Gastrocnemius medialis (tissue), 4 donors: Measurements from ENCODE around the gene CAPNS2. TPM values are rescaled to one million over a fixed set of nuclear protein-coding genes. Genes with fewer than 3 reads are reported as not detected.

Experiments
- ATAC-seq, 2 donors: fragments of 150-250 bp; one replicate each; pipeline ENCODE4 v1.9.1; 2016
- DNase-seq, 2 donors: peaks; one replicate each; pipeline ENCODE4 v3.0.0-alpha.2; 2019
- H3K27ac ChIP-seq, 4 donors: fragments of 200-600 bp; sonication (generic); 1 replicate in 1 of 4; 2 replicates in 3 of 4; pipeline ENCODE4 v1.5.1; 2016 to 2018; ENCODE audit warnings: mild to moderate bottlenecking in 2 of 4, moderate library complexity in 1 of 4
- H3K27me3 ChIP-seq, 3 donors: fragments of 200-600 bp; sonication (generic) in 2 of 3; 1 replicate in 1 of 3; 2 replicates in 2 of 3; pipeline versions ENCODE4 v1.5.1 to v1.6.0; 2016 to 2019; ENCODE audit warnings: mild to moderate bottlenecking in 1 of 3, moderate library complexity in 1 of 3
- H3K36me3 ChIP-seq, 2 donors: fragments of 200-600 bp; sonication (generic) in 1 of 2; one replicate each; pipeline ENCODE4 v1.5.1; 2017 to 2018
- H3K4me1 ChIP-seq, 2 donors: fragments of 200-600 bp; sonication (generic) in 1 of 2; one replicate each; pipeline ENCODE4 v1.5.1; 2016 to 2017; ENCODE audit warnings: mild to moderate bottlenecking in 2 of 2
- H3K4me3 ChIP-seq, 4 donors: fragments of 200-600 bp; sonication (generic) in 3 of 4; 1 replicate in 1 of 4; 2 replicates in 3 of 4; pipeline ENCODE4 v1.5.1; 2016 to 2019; ENCODE audit warnings: mild to moderate bottlenecking in 2 of 4
- H3K9me3 ChIP-seq, 3 donors: fragments of 200-600 bp; sonication (generic) in 2 of 3; 1 replicate in 1 of 3; 2 replicates in 2 of 3; pipeline ENCODE4 v1.5.1; 2016 to 2019
- CTCF ChIP-seq, 5 experiments: fragments of 450-650 bp in 3 of 5; fragments of 200-600 bp in 2 of 5; sonication (generic) in 2 of 5; IDR thresholded peaks in 4 of 5; conservative IDR thresholded peaks in 1 of 5; 1 replicate in 4 of 5; 2 replicates in 1 of 5; pipeline ENCODE4 v1.5.1; 2016 to 2019; ENCODE audit warnings: antibody characterized with exemption in 5 of 5, mild to moderate bottlenecking in 3 of 5, moderate library complexity in 3 of 5
- POLR2A ChIP-seq, 2 donors: fragments of 450-650 bp; IDR thresholded peaks; one replicate each; pipeline ENCODE4 v1.6.1; 2017; ENCODE audit warnings: antibody characterized with exemption in 2 of 2, mild to moderate bottlenecking in 2 of 2, moderate library complexity in 2 of 2
- in situ Hi-C, 4 donors: fragments of 200-750 bp; cut with MboI; loops; one replicate each; pipeline versions ENCODE4 v1.15.0 to v1.8.0; 2017; ENCODE audit warnings: low sequenced_read_pairs in 4 of 4
- intact Hi-C: fragments of 100-400 bp; cut with DNase I; formaldehyde crosslinking; loops from one replicate; pipeline ENCODE4 v1.15.1; 2023; ENCODE audit warnings: low total_unique reads
- total RNA-seq, 4 donors: library from RNA; depleted of rRNA; stranded (reverse); fragments of >200 nt; gene quantifications; one replicate each; pipeline versions ENCODE4 v1.1.0 to v1.2.3, GENCODE V29; 2016

Gene CAPNS2
- total RNA-seq, 4 donors from 2014 or later: not detected

- no peaks in the 10 kb centered on the region for H3K4me1 ChIP-seq
- H3K36me3 ChIP-seq: no peaks in the 10 kb centered on the region
- in situ Hi-C loops: no loop called here
- no peaks in the 10 kb centered on the region for H3K27me3 ChIP-seq
- TF ChIP-seq POLR2A (IDR thresholded peaks at IDR 0.05) (no peak), CTCF (IDR thresholded peaks at IDR 0.05 in 4 of 5, conservative IDR thresholded peaks at IDR 0.05 in 1 of 5) (no peak)
- DNase-seq (no peak), ATAC-seq (no peak)
- intact Hi-C loops: no loop called here
- H3K4me3 ChIP-seq: no peak overlapping the region
- no peaks in the 10 kb centered on the region for H3K9me3 ChIP-seq
- no peak overlapping the region for H3K27ac ChIP-seq
Measured at GRCh38 chr16:55552621-55553020, 13.9 kb upstream of the CAPNS2 start.

- DNase-seq (no peak), ATAC-seq (no peak)
- H3K36me3 ChIP-seq: no peaks in the 10 kb centered on the region
- intact Hi-C loops: no loop called here
- no peaks in the 10 kb centered on the region for H3K27me3 ChIP-seq
- H3K27ac ChIP-seq: no peak overlapping the region
- H3K4me1 ChIP-seq: no peaks in the 10 kb centered on the region
- no peak for TF ChIP-seq POLR2A (IDR thresholded peaks at IDR 0.05)
- no peak for TF ChIP-seq CTCF (IDR thresholded peaks at IDR 0.05 in 4 of 5, conservative IDR thresholded peaks at IDR 0.05 in 1 of 5)
- no peak overlapping the region for H3K4me3 ChIP-seq
- H3K9me3 ChIP-seq: no peaks in the 10 kb centered on the region
- in situ Hi-C loops: no loop called here
Measured at GRCh38 chr16:55555436-55555835, 11.0 kb upstream of the CAPNS2 start.

- in situ Hi-C loops (no loop called here), intact Hi-C loops (no loop called here)
- Histone ChIP-seq H3K4me3 (no peak overlapping the region), H3K9me3 (no peaks in the 10 kb centered on the region), H3K27me3 (no peaks in the 10 kb centered on the region), H3K4me1 (no peaks in the 10 kb centered on the region), H3K36me3 (no peaks in the 10 kb centered on the region), H3K27ac (no peak overlapping the region)
- DNase-seq (no peak), ATAC-seq (no peak)
- TF ChIP-seq CTCF (IDR thresholded peaks at IDR 0.05 in 4 of 5, conservative IDR thresholded peaks at IDR 0.05 in 1 of 5): no peak
- no peak for TF ChIP-seq POLR2A (IDR thresholded peaks at IDR 0.05)
Measured at GRCh38 chr16:55557186-55557585, 9.3 kb upstream of the CAPNS2 start.

GRCh38 chr16:55559233-55559632, 7.3 kb upstream of the CAPNS2 start:
- no peaks in the 10 kb centered on the region for H3K9me3 ChIP-seq
- in situ Hi-C loops (no loop called here), intact Hi-C loops (no loop called here)
- ATAC-seq (no peak), DNase-seq (no peak)
- H3K36me3 ChIP-seq: no peaks in the 10 kb centered on the region
- no peak overlapping the region for H3K4me3 ChIP-seq
- H3K27ac ChIP-seq: no peak overlapping the region
- no peak for TF ChIP-seq POLR2A (IDR thresholded peaks at IDR 0.05)
- TF ChIP-seq CTCF (IDR thresholded peaks at IDR 0.05 in 4 of 5, conservative IDR thresholded peaks at IDR 0.05 in 1 of 5): no peak
- H3K4me1 ChIP-seq: no peaks in the 10 kb centered on the region
- no peaks in the 10 kb centered on the region for H3K27me3 ChIP-seq

- no peak for ATAC-seq
- in situ Hi-C loops (no loop called here), intact Hi-C loops (no loop called here)
- Histone ChIP-seq H3K9me3 (no peaks in the 10 kb centered on the region), H3K4me3 (no peak overlapping the region), H3K36me3 (no peaks in the 10 kb centered on the region), H3K4me1 (no peaks in the 10 kb centered on the region), H3K27ac (no peak overlapping the region), H3K27me3 (no peaks in the 10 kb centered on the region)
- TF ChIP-seq POLR2A (IDR thresholded peaks at IDR 0.05) (no peak), CTCF (IDR thresholded peaks at IDR 0.05 in 4 of 5, conservative IDR thresholded peaks at IDR 0.05 in 1 of 5) (no peak)
- DNase-seq: no peak
Measured at GRCh38 chr16:55559933-55560516, 6.5 kb upstream of the CAPNS2 start.
